ENCODE measurements around the gene PRR12.

The PRR12 gene

GRCh38 chr19:49597703-49597974 is 6.7 kb downstream of the PRR12 start:
- no peak overlapping the region for H3K27ac Mint-ChIP-seq
- no peaks in the 10 kb centered on the region for H3K9me3 Mint-ChIP-seq
- H3K4me1 Mint-ChIP-seq = peaks cover 14% of the 10 kb centered on the region
- peaks cover 44% of the 10 kb centered on the region for H3K36me3 Mint-ChIP-seq (ENCODE audit: low read depth)
- TF ChIP-seq, protein P1, sequence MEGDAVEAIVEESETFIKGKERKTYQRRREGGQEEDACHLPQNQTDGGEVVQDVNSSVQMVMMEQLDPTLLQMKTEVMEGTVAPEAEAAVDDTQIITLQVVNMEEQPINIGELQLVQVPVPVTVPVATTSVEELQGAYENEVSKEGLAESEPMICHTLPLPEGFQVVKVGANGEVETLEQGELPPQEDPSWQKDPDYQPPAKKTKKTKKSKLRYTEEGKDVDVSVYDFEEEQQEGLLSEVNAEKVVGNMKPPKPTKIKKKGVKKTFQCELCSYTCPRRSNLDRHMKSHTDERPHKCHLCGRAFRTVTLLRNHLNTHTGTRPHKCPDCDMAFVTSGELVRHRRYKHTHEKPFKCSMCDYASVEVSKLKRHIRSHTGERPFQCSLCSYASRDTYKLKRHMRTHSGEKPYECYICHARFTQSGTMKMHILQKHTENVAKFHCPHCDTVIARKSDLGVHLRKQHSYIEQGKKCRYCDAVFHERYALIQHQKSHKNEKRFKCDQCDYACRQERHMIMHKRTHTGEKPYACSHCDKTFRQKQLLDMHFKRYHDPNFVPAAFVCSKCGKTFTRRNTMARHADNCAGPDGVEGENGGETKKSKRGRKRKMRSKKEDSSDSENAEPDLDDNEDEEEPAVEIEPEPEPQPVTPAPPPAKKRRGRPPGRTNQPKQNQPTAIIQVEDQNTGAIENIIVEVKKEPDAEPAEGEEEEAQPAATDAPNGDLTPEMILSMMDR (IDR thresholded peaks at IDR 0.05; ENCODE audit: unreplicated experiment in 3 of 3) = no peak
- no peaks in the 10 kb centered on the region for H3K27me3 Mint-ChIP-seq (ENCODE audit: low read depth)
- H3K4me3 Mint-ChIP-seq = no peak overlapping the region

DNA sequence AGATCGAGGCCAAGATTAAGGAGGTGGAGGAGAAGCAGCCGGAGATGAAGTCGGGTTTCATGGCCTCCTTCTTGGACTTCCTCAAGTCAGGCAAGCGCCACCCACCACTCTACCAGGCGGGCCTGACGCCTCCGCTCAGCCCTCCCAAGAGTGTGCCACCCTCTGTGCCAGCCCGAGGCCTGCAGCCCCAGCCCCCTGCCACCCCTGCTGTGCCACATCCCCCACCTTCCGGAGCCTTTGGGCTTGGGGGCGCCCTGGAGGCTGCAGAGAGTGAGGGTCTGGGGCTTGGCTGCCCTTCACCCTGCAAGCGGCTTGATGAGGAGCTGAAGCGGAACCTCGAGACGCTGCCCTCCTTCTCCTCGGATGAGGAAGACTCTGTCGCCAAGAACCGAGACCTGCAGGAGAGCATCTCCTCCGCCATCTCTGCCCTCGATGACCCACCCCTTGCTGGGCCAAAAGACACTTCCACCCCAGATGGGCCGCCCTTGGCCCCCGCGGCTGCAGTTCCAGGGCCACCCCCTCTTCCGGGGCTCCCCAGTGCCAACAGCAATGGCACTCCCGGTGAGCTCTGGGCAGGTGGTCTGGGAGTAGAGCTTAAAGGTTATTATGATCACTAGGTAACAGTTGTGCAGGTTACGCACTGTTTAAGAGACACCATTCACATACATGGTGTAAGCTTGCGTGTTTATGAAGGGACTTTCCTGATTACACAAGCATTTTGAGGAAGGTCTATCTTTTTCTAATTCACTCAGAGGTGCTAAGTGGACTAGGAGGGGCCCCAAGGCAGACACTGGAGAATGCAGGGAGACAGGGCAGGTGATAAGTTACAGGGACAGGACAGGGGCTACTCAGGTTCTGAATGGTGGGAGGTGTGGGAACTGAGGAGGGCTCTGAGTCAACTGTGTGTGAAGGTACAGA is 8.7 kb downstream of the PRR12 start:
- Mint-ChIP-seq H3K9me3 (no peaks in the 10 kb centered on the region), H3K4me1 (no peaks in the 10 kb centered on the region), H3K36me3 (ENCODE audit: low read depth) (peaks cover 44% of the 10 kb centered on the region), H3K4me3 (no peak overlapping the region), H3K27me3 (ENCODE audit: low read depth) (no peaks in the 10 kb centered on the region), H3K27ac (no peak overlapping the region)
- TF ChIP-seq, protein P1 (IDR thresholded peaks at IDR 0.05; ENCODE audit: unreplicated experiment in 3 of 3) = no peak

DNA sequence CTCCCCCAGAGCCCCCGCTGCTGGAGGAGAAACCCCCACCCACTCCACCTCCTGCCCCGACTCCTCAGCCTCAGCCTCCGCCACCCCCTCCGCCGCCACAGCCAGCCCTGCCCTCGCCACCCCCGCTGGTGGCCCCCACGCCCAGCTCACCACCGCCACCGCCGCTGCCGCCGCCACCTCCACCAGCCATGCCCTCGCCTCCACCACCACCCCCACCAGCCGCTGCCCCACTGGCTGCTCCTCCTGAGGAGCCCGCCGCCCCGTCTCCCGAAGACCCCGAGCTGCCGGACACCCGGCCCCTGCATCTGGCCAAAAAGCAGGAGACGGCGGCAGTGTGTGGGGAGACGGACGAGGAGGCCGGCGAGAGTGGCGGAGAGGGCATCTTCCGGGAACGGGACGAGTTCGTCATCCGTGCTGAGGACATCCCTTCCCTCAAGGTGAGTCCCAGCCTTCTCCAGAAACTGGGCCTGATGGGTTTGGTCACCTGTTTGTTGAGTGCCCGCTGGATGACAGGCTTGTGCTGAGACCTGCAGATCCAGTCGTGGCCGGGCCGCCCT is 10.6 kb downstream of the PRR12 start:
- TF ChIP-seq, protein P1 (IDR thresholded peaks at IDR 0.05; ENCODE audit: unreplicated experiment in 3 of 3) = no peak
- no peaks in the 10 kb centered on the region for H3K27me3 Mint-ChIP-seq (ENCODE audit: low read depth)
- peaks cover 50% of the 10 kb centered on the region for H3K36me3 Mint-ChIP-seq (ENCODE audit: low read depth)
- H3K9me3 Mint-ChIP-seq = no peaks in the 10 kb centered on the region
- no peak overlapping the region for H3K4me3 Mint-ChIP-seq
- H3K27ac Mint-ChIP-seq = no peak overlapping the region
- H3K4me1 Mint-ChIP-seq = no peaks in the 10 kb centered on the region

- no peak overlapping the region for H3K4me3 Mint-ChIP-seq
- H3K9me3 Mint-ChIP-seq = no peaks in the 10 kb centered on the region
- TF ChIP-seq, protein P1 (IDR thresholded peaks at IDR 0.05; ENCODE audit: unreplicated experiment in 3 of 3) = no peak
- H3K27me3 Mint-ChIP-seq (ENCODE audit: low read depth) = no peaks in the 10 kb centered on the region
- H3K36me3 Mint-ChIP-seq (ENCODE audit: low read depth) = peaks cover 59% of the 10 kb centered on the region
- H3K27ac Mint-ChIP-seq = no peak overlapping the region
- no peaks in the 10 kb centered on the region for H3K4me1 Mint-ChIP-seq
These were observed 11.8 kb downstream of the PRR12 start for GRCh38 chr19:49602806-49603205.

DNA sequence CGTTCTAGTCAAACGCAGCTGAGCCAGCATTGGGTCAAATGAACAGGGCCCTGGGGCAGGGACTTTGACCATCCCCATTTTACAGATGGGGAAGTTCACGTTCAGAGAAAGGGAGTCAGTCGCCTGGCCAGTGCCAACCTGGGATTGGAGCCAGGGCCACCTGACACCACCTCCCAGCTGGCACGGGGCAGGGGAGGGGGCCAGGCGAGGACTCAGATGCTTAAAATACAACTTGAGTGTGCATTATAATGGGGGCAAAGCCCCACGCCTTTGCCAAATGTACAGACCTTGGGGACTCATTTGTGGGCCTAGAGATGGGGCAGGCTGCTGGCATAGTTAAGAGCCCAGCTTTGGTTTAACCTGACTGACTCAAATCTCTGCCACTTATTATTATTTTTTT is 14.6 kb downstream of the PRR12 start:
- TF ChIP-seq, protein P1 (IDR thresholded peaks at IDR 0.05; ENCODE audit: unreplicated experiment in 3 of 3) = no peak
- Mint-ChIP-seq H3K4me3 (no peak overlapping the region), H3K9me3 (no peaks in the 10 kb centered on the region), H3K36me3 (ENCODE audit: low read depth) (peaks cover 59% of the 10 kb centered on the region), H3K27ac (no peak overlapping the region), H3K27me3 (ENCODE audit: low read depth) (no peaks in the 10 kb centered on the region), H3K4me1 (no peaks in the 10 kb centered on the region)
